Stomach (tissue), 9 donors: ENCODE data around the gene KLF15. TPM values are rescaled to one million over a fixed set of nuclear protein-coding genes. Genes with fewer than 3 reads are reported as not detected.

Experiments
- DNase-seq, 2 donors: peaks; one replicate each; pipeline versions ENCODE4 v3.0.0 to v3.0.0-alpha.2; 2013 to 2019
- H3K27ac ChIP-seq, 5 donors: fragments of 200-600 bp in 4 of 5; sonication (generic) in 4 of 5; one replicate each; pipeline ENCODE4 v1.5.1; 2013 to 2019; ENCODE audit warnings: mild to moderate bottlenecking in 1 of 5, moderate library complexity in 1 of 5
- H3K27me3 ChIP-seq, 3 donors: fragments of 200-600 bp; sonication (generic); one replicate each; pipeline ENCODE4 v1.5.1; 2017 to 2019; ENCODE audit warnings: mixed run types in 1 of 3
- H3K36me3 ChIP-seq, 4 donors: fragments of 200-600 bp; sonication (generic); 1 replicate in 3 of 4; 2 replicates in 1 of 4; pipeline ENCODE4 v1.5.1; 2016 to 2019
- H3K4me1 ChIP-seq, 4 donors: fragments of 200-600 bp; sonication (generic); one replicate each; pipeline ENCODE4 v1.5.1; 2016 to 2019
- H3K4me3 ChIP-seq, 4 donors: fragments of 200-600 bp; sonication (generic) in 3 of 4; one replicate each; pipeline ENCODE4 v1.5.1; 2016 to 2019; ENCODE audit warnings: mild to moderate bottlenecking in 1 of 4
- H3K9me3 ChIP-seq, 4 donors: fragments of 200-600 bp; sonication (generic); one replicate each; pipeline ENCODE4 v1.5.1; 2016 to 2019
- EP300 ChIP-seq: sonication (generic); formaldehyde crosslinking; IDR thresholded peaks from one replicate; pipeline ENCODE4 v1.6.1; 2017; ENCODE audit warnings: antibody characterized with exemption
- POLR2A ChIP-seq, 4 donors: fragments of 450-650 bp; IDR thresholded peaks; one replicate each; pipeline ENCODE4 v1.6.1; 2016; ENCODE audit warnings: antibody characterized with exemption in 4 of 4, control low read depth in 2 of 4, mild to moderate bottlenecking in 1 of 4, moderate library complexity in 1 of 4
- POLR2AphosphoS5 ChIP-seq, 3 donors: sonication (generic); formaldehyde crosslinking; IDR thresholded peaks; one replicate each; pipeline ENCODE4 v1.6.1; 2016; ENCODE audit warnings: antibody characterized with exemption in 3 of 3
- WGBS, 5 donors: extraction: QIAGEN DNeasy Blood & Tissue Kit in 3 of 5; methylation state at CpG; one replicate each; pipeline versions ENCODE4 v1.1.5 to v1.1.7; 2013 to 2018; 5-methylcytosine and 5-hydroxymethylcytosine counted together
- intact Hi-C: fragments of 100-400 bp; cut with DNase I; formaldehyde crosslinking; loops from one replicate; pipeline ENCODE4 v1.15.1; 2023; ENCODE audit warnings: low total_unique reads
- polyA plus RNA-seq, 3 donors: library from polyadenylated mRNA; stranded (reverse); fragments of 200-250 nt; gene quantifications; one replicate each; pipeline ENCODE4 v1.2.3, GENCODE V29; 2013
- total RNA-seq, 5 donors: library from RNA; depleted of rRNA; stranded (reverse); fragments of >200 nt; gene quantifications; one replicate each; pipeline versions ENCODE4 v1.1.0 to v1.2.3, GENCODE V29; 2014 to 2016
- TF ChIP-seq, protein P1 (sequence below), 7 experiments: fragments of 450-650 bp in 4 of 7; fragments of 200-600 bp in 3 of 7; sonication (generic) in 3 of 7; IDR thresholded peaks; one replicate each; pipeline ENCODE4 v1.5.1; 2016 to 2019; ENCODE audit warnings: antibody characterized with exemption in 7 of 7, control low read depth in 2 of 7, mild to moderate bottlenecking in 1 of 7
- donor health status: healthy with polysubstance abuse.
- donor health status: Bipolar disorder and iron deficiency.
- donor health status: healthy.

The KLF15 gene
- total and polyA plus RNA-seq, 8 donors: 4.6 to 82.9 (median 19.1) TPM

DNA sequence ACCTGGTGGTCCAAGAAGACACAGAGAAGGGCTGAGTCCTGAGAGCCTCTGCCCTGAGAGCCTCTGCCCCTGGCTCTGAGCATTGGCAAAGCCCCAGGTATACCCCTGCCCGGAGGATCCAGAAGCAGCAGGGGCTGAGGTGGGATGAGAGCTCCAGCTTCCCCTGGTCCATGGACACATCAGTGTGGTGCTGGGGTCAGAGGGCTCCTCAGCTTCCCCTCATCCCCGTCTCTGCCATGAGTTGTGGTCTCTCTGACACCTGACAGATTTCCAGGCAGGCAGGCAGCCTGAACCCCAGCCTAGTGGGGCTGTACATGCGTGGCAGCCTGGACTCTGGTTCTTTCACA is 3.5 kb upstream of the KLF15 start:
- Histone ChIP-seq H3K27ac (no peak overlapping the region), H3K36me3 (no peaks in the 10 kb centered on the region), H3K27me3 (peaks cover 0 to 29% (median 10%) of the 10 kb centered on the region in 3 donors), H3K4me3 (no peak overlapping the region), H3K4me1 (peaks cover 6 to 24% (median 15%) of the 10 kb centered on the region in 4 donors), H3K9me3 (no peaks in the 10 kb centered on the region)
- WGBS, 5 donors: 69 to 81% (median 72%) methylated on average over 2 to 3 of the region's 3 CpGs
- TF ChIP-seq POLR2AphosphoS5 (IDR thresholded peaks at IDR 0.05): no peak
- TF ChIP-seq, protein P1, sequence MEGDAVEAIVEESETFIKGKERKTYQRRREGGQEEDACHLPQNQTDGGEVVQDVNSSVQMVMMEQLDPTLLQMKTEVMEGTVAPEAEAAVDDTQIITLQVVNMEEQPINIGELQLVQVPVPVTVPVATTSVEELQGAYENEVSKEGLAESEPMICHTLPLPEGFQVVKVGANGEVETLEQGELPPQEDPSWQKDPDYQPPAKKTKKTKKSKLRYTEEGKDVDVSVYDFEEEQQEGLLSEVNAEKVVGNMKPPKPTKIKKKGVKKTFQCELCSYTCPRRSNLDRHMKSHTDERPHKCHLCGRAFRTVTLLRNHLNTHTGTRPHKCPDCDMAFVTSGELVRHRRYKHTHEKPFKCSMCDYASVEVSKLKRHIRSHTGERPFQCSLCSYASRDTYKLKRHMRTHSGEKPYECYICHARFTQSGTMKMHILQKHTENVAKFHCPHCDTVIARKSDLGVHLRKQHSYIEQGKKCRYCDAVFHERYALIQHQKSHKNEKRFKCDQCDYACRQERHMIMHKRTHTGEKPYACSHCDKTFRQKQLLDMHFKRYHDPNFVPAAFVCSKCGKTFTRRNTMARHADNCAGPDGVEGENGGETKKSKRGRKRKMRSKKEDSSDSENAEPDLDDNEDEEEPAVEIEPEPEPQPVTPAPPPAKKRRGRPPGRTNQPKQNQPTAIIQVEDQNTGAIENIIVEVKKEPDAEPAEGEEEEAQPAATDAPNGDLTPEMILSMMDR (IDR thresholded peaks at IDR 0.05): no peak
- no peak for TF ChIP-seq EP300
- no peak for TF ChIP-seq POLR2A (IDR thresholded peaks at IDR 0.05)
- no peak for DNase-seq
- intact Hi-C loops: loop anchor here (10.0 kb wide), 1 partner anchor 106 kb away; no protein-coding TSS in a partner anchor

DNA sequence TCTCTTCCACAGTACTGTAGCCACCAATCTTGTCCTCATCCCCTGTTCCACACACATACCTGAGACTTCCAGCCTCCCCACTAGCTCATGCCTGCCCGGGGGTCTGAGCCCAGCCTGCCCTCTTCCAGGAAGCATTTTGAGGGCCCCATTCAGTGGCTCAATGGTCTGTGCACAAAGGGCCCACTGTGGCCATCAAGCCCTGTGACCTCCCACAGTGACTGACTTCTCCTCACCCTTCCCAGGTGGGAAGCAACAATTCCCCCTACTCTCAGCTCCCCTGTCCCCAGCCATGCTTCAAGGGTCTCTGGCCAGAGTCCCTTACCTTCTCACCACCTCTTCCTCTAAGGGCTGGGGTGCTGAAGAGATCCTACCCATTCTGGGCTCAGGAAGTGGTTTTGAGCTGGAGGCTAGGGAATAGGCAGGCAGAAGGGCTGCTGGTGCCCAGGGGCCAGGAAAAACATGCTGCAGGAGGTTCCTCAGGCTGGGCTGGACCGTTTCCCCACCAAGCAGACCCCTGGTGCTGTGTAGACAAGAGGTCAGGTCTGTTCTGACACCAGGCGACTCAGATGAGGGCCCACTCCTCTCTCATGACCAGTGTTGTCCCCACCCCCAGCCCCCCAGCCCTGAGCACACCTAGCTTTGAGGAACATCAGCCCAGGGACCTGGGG is 3.0 kb upstream of the KLF15 start:
- H3K36me3 ChIP-seq: no peaks in the 10 kb centered on the region
- H3K27ac ChIP-seq: no peak overlapping the region
- TF ChIP-seq, protein P1 (IDR thresholded peaks at IDR 0.05): no peak
- TF ChIP-seq POLR2AphosphoS5 (IDR thresholded peaks at IDR 0.05) (no peak), POLR2A (IDR thresholded peaks at IDR 0.05) (no peak), EP300 (no peak)
- peaks cover 0 to 34% (median 10%) of the 10 kb centered on the region in 3 donors for H3K27me3 ChIP-seq
- H3K4me3 ChIP-seq: no peak overlapping the region
- intact Hi-C loops: loop anchor here (10.0 kb wide), 1 partner anchor 105 kb away; no protein-coding TSS in a partner anchor
- WGBS, 5 donors: 59 to 83% (median 72%) methylated on average over 3 of the region's 3 CpGs
- no peak for DNase-seq
- H3K4me1 ChIP-seq: peaks cover 11 to 29% (median 20%) of the 10 kb centered on the region in 4 donors
- H3K9me3 ChIP-seq: no peaks in the 10 kb centered on the region

DNA sequence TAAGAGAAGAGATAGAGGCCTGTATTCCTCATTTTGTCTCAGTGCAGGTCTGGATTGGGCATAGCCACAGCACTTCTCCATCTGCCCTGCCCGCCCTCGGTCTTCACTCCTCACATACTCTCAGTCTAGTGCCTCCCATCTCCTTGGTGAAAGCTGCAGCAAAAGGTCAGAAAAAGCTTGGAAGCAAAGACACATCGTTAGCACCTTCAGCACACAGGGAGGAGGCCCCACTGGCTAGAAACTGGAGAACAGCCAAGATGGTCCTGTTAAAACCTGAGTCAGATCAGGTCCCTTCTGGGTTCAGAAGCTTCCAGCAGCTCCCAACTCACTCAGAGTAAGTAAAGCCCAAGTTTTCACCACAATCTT is 1.6 kb upstream of the KLF15 start:
- H3K9me3 ChIP-seq: no peaks in the 10 kb centered on the region
- TF ChIP-seq POLR2AphosphoS5 (IDR thresholded peaks at IDR 0.05): no peak
- TF ChIP-seq, protein P1 (IDR thresholded peaks at IDR 0.05): no peak
- 71 to 80% (median 76%) methylated on average over 3 of the region's 3 CpGs for WGBS, 5 donors
- no peak overlapping the region for H3K4me3 ChIP-seq
- DNase-seq: no peak
- H3K27ac ChIP-seq: peak overlapping the region in 1 of 5 donors; percentile 99
- H3K4me1 ChIP-seq: peaks cover 25 to 42% (median 34%) of the 10 kb centered on the region in 4 donors
- peaks cover 0 to 35% (median 10%) of the 10 kb centered on the region in 3 donors for H3K27me3 ChIP-seq
- H3K36me3 ChIP-seq: no peaks in the 10 kb centered on the region
- intact Hi-C loops: no loop called here

DNA sequence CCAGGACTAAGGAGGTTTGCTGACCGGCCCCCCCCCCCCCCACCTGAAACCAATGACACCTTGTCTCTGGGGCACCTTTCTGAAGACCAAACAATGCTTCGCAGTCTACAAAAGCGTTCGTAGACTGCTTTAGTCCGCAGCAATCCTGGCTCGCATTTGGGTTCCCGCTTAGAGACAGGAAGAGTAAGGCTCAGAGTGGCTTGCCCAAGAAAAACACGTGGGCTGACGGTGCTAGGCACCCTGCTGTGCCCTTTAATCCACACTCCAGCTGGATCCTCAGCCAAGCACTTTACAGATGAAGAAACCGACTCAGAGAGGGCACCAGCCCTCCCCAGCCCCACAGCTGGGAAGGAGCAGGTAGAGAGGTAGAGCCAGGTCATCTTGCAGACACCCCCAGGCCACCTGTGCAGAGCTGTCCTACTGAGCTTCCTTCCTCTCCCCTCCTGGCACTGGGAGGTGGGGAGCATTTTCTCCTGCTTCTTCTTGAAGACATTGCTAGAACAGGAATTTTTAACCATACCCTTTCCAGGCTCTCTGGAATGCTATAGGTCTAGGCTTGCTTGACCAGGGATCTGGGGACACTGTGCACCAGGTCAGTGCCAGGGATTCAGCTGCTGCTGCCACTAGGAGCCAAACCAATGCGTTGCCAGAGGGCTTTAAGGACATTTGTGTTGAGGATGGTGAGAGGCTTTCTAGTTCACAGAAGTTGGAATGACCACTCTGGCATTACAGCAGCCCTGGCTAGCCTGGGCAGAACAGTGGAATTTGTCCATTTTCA is 1.0 kb upstream of the KLF15 start:
- intact Hi-C loops: no loop called here
- WGBS, 5 donors: 7 to 14% (median 9%) methylated on average over 11 of the region's 11 CpGs
- Histone ChIP-seq H3K4me3 (peak overlapping the region; percentile 68 to 95 (median 88)), H3K9me3 (no peaks in the 10 kb centered on the region), H3K27ac (peak overlapping the region; percentile 72 to 99 (median 86)), H3K4me1 (peaks cover 31 to 48% (median 40%) of the 10 kb centered on the region in 4 donors), H3K27me3 (peaks cover 0 to 35% (median 10%) of the 10 kb centered on the region in 3 donors), H3K36me3 (peaks cover 0 to under 1% (median 0%) of the 10 kb centered on the region in 4 donors)
- no peak for DNase-seq
- TF ChIP-seq EP300: no peak
- TF ChIP-seq POLR2A (IDR thresholded peaks at IDR 0.05): no peak
- TF ChIP-seq, protein P1 (IDR thresholded peaks at IDR 0.05): no peak
- TF ChIP-seq POLR2AphosphoS5 (IDR thresholded peaks at IDR 0.05): no peak
